HepG2 (cell line): ENCODE data around the gene MYO18B.

Experiments
- TRIM24 ChIP-seq: sonication (generic); formaldehyde crosslinking; IDR thresholded peaks from 2 replicates; pipeline ENCODE4 v1.8.0; 2022; ENCODE audit warnings: mild to moderate bottlenecking, missing genetic modification reagents
- ZNF776 ChIP-seq: sonication (generic); formaldehyde crosslinking; IDR thresholded peaks from 2 replicates; pipeline ENCODE4 v1.4.0; 2020; ENCODE audit warnings: mild to moderate bottlenecking, missing genetic modification reagents
- ZNF879 ChIP-seq: sonication (generic); formaldehyde crosslinking; IDR thresholded peaks from 2 replicates; pipeline ENCODE4 v1.8.1; 2023; ENCODE audit warnings: missing genetic modification reagents
- TF ChIP-seq, protein P1 (sequence below): sonication (generic); formaldehyde crosslinking; IDR thresholded peaks from 2 replicates; pipeline ENCODE4 v1.5.1; 2020; ENCODE audit warnings: missing genetic modification reagents, mild to moderate bottlenecking, borderline replicate concordance
- TF ChIP-seq, protein P2 (sequence below): sonication (generic); formaldehyde crosslinking; IDR thresholded peaks from 2 replicates; pipeline ENCODE4 v1.4.0; 2020; ENCODE audit warnings: missing genetic modification reagents

DNA sequence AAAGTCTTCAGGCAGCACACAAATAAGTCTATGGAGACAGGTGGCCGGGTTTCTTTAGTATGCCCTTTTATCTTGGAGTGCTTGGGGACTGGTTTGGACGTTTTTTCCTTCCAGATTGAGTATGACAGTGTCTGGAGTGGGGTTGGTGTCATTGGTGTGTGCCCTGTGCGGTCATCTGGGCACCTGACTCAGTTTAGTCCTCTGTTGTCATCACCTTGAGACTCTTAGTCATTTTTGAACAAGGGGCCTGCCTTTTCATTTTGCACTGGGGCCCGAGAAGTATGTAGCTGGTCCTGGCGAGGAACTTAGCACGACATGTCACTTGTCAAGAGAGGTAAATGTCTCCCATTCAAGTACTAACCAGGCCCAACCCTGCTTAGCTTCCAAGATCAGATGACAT lies 27.2 kb upstream of the MYO18B start:
- TF ChIP-seq ZNF879 (CRISPR knock-in tag) (no peak), TRIM24 (CRISPR knock-in tag) (no peak), ZNF776 (CRISPR knock-in tag) (no peak)
- TF ChIP-seq, protein P1, sequence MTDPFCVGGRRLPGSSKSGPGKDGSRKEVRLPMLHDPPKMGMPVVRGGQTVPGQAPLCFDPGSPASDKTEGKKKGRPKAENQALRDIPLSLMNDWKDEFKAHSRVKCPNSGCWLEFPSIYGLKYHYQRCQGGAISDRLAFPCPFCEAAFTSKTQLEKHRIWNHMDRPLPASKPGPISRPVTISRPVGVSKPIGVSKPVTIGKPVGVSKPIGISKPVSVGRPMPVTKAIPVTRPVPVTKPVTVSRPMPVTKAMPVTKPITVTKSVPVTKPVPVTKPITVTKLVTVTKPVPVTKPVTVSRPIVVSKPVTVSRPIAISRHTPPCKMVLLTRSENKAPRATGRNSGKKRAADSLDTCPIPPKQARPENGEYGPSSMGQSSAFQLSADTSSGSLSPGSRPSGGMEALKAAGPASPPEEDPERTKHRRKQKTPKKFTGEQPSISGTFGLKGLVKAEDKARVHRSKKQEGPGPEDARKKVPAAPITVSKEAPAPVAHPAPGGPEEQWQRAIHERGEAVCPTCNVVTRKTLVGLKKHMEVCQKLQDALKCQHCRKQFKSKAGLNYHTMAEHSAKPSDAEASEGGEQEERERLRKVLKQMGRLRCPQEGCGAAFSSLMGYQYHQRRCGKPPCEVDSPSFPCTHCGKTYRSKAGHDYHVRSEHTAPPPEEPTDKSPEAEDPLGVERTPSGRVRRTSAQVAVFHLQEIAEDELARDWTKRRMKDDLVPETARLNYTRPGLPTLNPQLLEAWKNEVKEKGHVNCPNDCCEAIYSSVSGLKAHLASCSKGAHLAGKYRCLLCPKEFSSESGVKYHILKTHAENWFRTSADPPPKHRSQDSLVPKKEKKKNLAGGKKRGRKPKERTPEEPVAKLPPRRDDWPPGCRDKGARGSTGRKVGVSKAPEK (CRISPR knock-in tag), result no peak
- TF ChIP-seq, protein P2, sequence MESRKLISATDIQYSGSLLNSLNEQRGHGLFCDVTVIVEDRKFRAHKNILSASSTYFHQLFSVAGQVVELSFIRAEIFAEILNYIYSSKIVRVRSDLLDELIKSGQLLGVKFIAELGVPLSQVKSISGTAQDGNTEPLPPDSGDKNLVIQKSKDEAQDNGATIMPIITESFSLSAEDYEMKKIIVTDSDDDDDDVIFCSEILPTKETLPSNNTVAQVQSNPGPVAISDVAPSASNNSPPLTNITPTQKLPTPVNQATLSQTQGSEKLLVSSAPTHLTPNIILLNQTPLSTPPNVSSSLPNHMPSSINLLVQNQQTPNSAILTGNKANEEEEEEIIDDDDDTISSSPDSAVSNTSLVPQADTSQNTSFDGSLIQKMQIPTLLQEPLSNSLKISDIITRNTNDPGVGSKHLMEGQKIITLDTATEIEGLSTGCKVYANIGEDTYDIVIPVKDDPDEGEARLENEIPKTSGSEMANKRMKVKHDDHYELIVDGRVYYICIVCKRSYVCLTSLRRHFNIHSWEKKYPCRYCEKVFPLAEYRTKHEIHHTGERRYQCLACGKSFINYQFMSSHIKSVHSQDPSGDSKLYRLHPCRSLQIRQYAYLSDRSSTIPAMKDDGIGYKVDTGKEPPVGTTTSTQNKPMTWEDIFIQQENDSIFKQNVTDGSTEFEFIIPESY (CRISPR knock-in tag), result no peak
